Measurements from ENCODE around the gene IL17B. TPM values are rescaled to one million over a fixed set of nuclear protein-coding genes. Genes with fewer than 3 reads are reported as not detected.

The IL17B gene, protein sequence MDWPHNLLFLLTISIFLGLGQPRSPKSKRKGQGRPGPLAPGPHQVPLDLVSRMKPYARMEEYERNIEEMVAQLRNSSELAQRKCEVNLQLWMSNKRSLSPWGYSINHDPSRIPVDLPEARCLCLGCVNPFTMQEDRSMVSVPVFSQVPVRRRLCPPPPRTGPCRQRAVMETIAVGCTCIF
- total RNA-seq: not detected in 2 replicates

DNA sequence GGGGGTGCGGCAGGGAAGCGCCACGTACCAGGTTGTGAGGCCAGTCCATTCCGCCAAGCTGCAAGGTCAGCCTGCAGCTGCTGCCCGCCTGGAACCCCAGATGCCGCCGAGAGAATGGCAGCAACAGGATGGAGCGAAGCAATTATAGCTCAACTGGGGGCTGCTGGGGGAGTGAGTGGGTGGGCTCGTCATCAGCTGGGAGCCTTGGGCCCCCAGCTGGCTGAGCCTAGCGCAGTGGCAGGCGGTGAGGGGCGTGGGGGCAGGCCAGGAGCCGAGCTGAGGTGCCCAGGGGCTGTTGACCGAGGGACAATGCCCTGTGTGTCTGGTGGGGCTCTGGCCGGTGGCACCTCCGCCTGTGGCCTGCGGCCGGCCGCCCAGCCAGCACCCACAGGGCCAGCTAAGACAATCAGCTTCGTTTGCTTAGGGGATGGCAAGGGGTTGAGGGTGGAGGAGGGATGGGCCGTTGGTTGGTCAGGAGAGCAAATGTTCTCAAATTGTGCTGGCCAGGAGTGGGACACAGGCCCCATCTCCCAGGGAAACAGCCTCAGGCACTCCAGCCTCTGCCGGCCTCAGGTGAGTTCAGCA is at the start of gene IL17B:
TSS of gene IL17B (minus strand) at position 116 of the 585 bp plus-strand sequence. CDS start at position 49, 67 bp downstream.

DNA sequence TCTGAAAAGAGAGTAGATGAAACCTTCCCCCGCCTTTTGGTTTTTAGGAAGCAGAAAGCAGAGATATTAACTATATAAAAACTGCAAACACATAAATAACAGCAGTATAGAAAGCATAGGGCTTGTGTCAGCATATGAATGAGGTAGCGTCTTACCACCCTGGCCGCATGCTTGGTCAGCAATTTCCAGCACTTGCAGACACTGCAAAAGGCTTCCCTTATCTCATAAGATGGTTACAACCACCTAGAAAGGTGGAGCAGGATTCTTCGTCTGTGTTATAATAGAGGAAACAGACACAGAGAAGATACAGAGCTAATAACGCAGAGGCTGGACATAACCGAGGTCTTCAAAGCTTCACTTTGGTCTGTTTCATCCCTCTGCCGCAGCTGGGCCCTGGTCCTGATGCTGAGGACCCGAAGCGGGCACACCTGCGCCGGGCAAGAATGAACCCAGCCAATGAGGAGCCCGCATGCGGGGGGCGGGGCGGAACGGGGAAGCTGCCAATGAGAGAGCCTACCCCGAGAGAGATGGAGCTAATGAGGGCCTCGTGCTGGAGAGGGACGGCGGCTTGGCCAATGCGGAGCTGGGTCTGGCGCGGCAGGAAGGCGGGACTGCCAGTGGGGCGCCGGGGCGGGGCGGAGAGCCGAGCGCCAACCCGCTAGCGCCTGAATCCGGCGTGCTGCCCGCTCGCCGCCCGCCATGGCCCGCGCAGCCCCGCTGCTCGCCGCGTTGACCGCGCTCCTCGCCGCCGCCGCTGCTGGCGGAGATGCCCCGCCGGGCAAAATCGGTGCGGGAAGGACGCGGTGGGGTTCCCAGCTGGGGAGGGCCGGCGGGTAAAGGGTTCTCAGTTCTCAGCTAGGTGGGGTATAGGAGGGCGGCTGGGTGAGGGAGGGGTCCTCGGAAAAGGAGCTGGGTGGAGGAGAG is 21.5 kb downstream of the IL17B start, which contains the start of gene PCYOX1L:
TSS of gene PCYOX1L (plus strand) at position 677 of the 924 bp plus-strand sequence. CDS start at position 700, 23 bp downstream.

GRCh38 chr5:149345147-149345891 is 33.8 kb downstream of the IL17B start, which contains the start of gene GRPEL2:
Gene GRPEL2 (plus strand): TSS chr5:149345499. CDS start chr5:149345540, 41 bp downstream.

Other genes starting within 250 kb of the IL17B start
- gene ABLIM3, start 237.8 kb downstream of the IL17B start, total RNA-seq: 23.1 and 42.5 TPM in 2 replicates
- 5.1 TPM in 2 replicates for gene AFAP1L1, start 107.4 kb downstream of the IL17B start, total RNA-seq
- 15.9 and 17.7 TPM in 2 replicates for gene GRPEL2, start 33.8 kb downstream of the IL17B start, total RNA-seq
- 5.2 and 7.4 TPM in 2 replicates for gene PCYOX1L, start 21.2 kb downstream of the IL17B start, total RNA-seq
- gene CSNK1A1, start 172.1 kb upstream of the IL17B start, total RNA-seq: 533 and 542 TPM in 2 replicates
- 2.2 and 3.8 TPM in 2 replicates for gene ARHGEF37, start 202.2 kb upstream of the IL17B start, total RNA-seq